Measurements from ENCODE around the gene XKR7. TPM values are rescaled to one million over a fixed set of nuclear protein-coding genes. Genes with fewer than 3 reads are reported as not detected.

The XKR7 gene
- polyA plus RNA-seq, 1 donor from 2014 or later = 9.6 TPM

- no peaks in the 10 kb centered on the region for H3K27me3 ChIP-seq (ENCODE audit: insufficient read depth, low read depth, low read length)
- no peaks in the 10 kb centered on the region for H3K9me3 ChIP-seq (ENCODE audit: low read length)
- TF ChIP-seq MXI1 (conservative IDR thresholded peaks at IDR 0.05; ENCODE audit: poor library complexity, severe bottlenecking) = no peak
- TF ChIP-seq RAD21 (conservative IDR thresholded peaks at IDR 0.05) = no peak
- no peak for TF ChIP-seq REST (IDR thresholded peaks at IDR 0.05; ENCODE audit: borderline replicate concordance)
- H3K4me2 ChIP-seq (ENCODE audit: low read length) = no peak overlapping the region
- H3K79me2 ChIP-seq (replicated peaks; ENCODE audit: insufficient read depth, low read length) = no peaks in the 10 kb centered on the region
- H3K9ac ChIP-seq (ENCODE audit: low read length) = no peak overlapping the region
- H3K9me2 ChIP-seq (ENCODE audit: insufficient read depth, low read length) = no peaks in the 10 kb centered on the region
- H3F3A ChIP-seq (ENCODE audit: insufficient read depth, low read length, poor library complexity, severe bottlenecking) = no peaks in the 10 kb centered on the region
- no peak overlapping the region for H3K4me3 ChIP-seq (ENCODE audit: low read length)
- no peak overlapping the region for H3K27ac ChIP-seq (ENCODE audit: low read length)
- no peak overlapping the region for H2AFZ ChIP-seq (ENCODE audit: low read depth, low read length)
- no peaks in the 10 kb centered on the region for H3K36me3 ChIP-seq (ENCODE audit: insufficient read depth, low read length)
- no peaks in the 10 kb centered on the region for H4K20me1 ChIP-seq (ENCODE audit: insufficient read depth)
Measured at GRCh38 chr20:31923388-31924331, 44.3 kb upstream of the XKR7 start.

GRCh38 chr20:31924561-31924960, 43.4 kb upstream of the XKR7 start:
- Histone ChIP-seq H3K79me2 (replicated peaks; ENCODE audit: insufficient read depth, low read length) (no peaks in the 10 kb centered on the region), H2AFZ (ENCODE audit: low read depth, low read length) (no peak overlapping the region), H3K4me3 (ENCODE audit: low read length) (no peak overlapping the region), H3F3A (ENCODE audit: insufficient read depth, low read length, poor library complexity, severe bottlenecking) (no peaks in the 10 kb centered on the region), H3K9me3 (ENCODE audit: low read length) (no peaks in the 10 kb centered on the region), H3K9me2 (ENCODE audit: insufficient read depth, low read length) (no peaks in the 10 kb centered on the region), H3K36me3 (ENCODE audit: insufficient read depth, low read length) (no peaks in the 10 kb centered on the region), H3K4me2 (ENCODE audit: low read length) (no peak overlapping the region), H3K27me3 (ENCODE audit: insufficient read depth, low read depth, low read length) (no peaks in the 10 kb centered on the region), H4K20me1 (ENCODE audit: insufficient read depth) (no peaks in the 10 kb centered on the region), H3K9ac (ENCODE audit: low read length) (no peak overlapping the region), H3K27ac (ENCODE audit: low read length) (no peak overlapping the region)
- TF ChIP-seq, protein P1, sequence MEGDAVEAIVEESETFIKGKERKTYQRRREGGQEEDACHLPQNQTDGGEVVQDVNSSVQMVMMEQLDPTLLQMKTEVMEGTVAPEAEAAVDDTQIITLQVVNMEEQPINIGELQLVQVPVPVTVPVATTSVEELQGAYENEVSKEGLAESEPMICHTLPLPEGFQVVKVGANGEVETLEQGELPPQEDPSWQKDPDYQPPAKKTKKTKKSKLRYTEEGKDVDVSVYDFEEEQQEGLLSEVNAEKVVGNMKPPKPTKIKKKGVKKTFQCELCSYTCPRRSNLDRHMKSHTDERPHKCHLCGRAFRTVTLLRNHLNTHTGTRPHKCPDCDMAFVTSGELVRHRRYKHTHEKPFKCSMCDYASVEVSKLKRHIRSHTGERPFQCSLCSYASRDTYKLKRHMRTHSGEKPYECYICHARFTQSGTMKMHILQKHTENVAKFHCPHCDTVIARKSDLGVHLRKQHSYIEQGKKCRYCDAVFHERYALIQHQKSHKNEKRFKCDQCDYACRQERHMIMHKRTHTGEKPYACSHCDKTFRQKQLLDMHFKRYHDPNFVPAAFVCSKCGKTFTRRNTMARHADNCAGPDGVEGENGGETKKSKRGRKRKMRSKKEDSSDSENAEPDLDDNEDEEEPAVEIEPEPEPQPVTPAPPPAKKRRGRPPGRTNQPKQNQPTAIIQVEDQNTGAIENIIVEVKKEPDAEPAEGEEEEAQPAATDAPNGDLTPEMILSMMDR (IDR thresholded peaks at IDR 0.05; ENCODE audit: poor library complexity, severe bottlenecking) = no peak
- TF ChIP-seq EZH2 (IDR thresholded peaks at IDR 0.05; ENCODE audit: borderline replicate concordance, insufficient read depth, low read length, poor library complexity, severe bottlenecking) (no peak), REST (IDR thresholded peaks at IDR 0.05; ENCODE audit: borderline replicate concordance) (no peak), TAF1 (IDR thresholded peaks at IDR 0.05; ENCODE audit: low read depth) (no peak), POLR2AphosphoS5 (IDR thresholded peaks at IDR 0.05) (no peak), MXI1 (conservative IDR thresholded peaks at IDR 0.05; ENCODE audit: poor library complexity, severe bottlenecking) (no peak), SMC3 (conservative IDR thresholded peaks at IDR 0.05; ENCODE audit: poor library complexity) (no peak), RAD21 (conservative IDR thresholded peaks at IDR 0.05) (no peak), EP300 (conservative IDR thresholded peaks at IDR 0.05; ENCODE audit: poor library complexity, severe bottlenecking) (no peak)
